DND-41 (cell line): Measurements from ENCODE around the gene CYP19A1.

Source experiments
- CTCF ChIP-seq: IDR thresholded peaks from 2 replicates; pipeline ENCODE4 v1.5.1; 2012; ENCODE audit warnings: borderline replicate concordance, low read length, moderate library complexity, mild to moderate bottlenecking; ENCODE audit not compliant: poor library complexity, severe bottlenecking; ENCODE audit errors: extremely low read depth
- EZH2 ChIP-seq: IDR thresholded peaks from 3 replicates; pipeline ENCODE4 v1.6.1; 2012; ENCODE audit warnings: borderline replicate concordance, low read depth, mild to moderate bottlenecking, moderate library complexity, low read length, inconsistent platforms; ENCODE audit not compliant: severe bottlenecking

- TF ChIP-seq CTCF (no peak), EZH2 (no peak)
Observed at GRCh38 chr15:51322621-51323296, 15.6 kb downstream of the CYP19A1 start.
